Osteoblast (primary cell): ENCODE results near the gene EXOC4. TPM values are rescaled to one million over a fixed set of nuclear protein-coding genes. Genes with fewer than 3 reads are reported as not detected.

Experiments used
- DNase-seq: peaks from one replicate; pipeline ENCODE4 v3.0.0; 2011; ENCODE audit warnings: low spot score, mixed read lengths; ENCODE audit not compliant: insufficient read length; ENCODE audit errors: missing footprints
- H2AFZ ChIP-seq: 2 replicates; pipeline ENCODE4 v1.6.0; 2011; ENCODE audit warnings: mild to moderate bottlenecking, low read length
- H3K27ac ChIP-seq: 2 replicates; pipeline ENCODE4 v1.5.1; 2011; ENCODE audit warnings: mild to moderate bottlenecking, low read depth, low read length, moderate library complexity
- H3K27me3 ChIP-seq: 2 replicates; pipeline ENCODE4 v1.6.0; 2012; ENCODE audit warnings: mild to moderate bottlenecking, control low read depth, inconsistent platforms, low read length, moderate library complexity; ENCODE audit not compliant: insufficient read depth
- H3K36me3 ChIP-seq: 2 replicates; pipeline ENCODE4 v1.5.1; 2011; ENCODE audit warnings: mild to moderate bottlenecking, low read length, control low read depth, moderate library complexity; ENCODE audit not compliant: insufficient read depth
- H3K4me1 ChIP-seq: 2 replicates; pipeline ENCODE4 v1.5.1; 2011; ENCODE audit warnings: mild to moderate bottlenecking, low read length, control low read depth, moderate library complexity; ENCODE audit not compliant: insufficient read depth
- H3K4me2 ChIP-seq: 2 replicates; pipeline ENCODE4 v1.6.0; 2011; ENCODE audit warnings: mild to moderate bottlenecking, low read length; ENCODE audit not compliant: insufficient read depth
- H3K4me3 ChIP-seq: fragments of 200-600 bp; sonication (generic); 3 replicates; pipeline ENCODE4 v1.5.1; 2012; ENCODE audit warnings: mild to moderate bottlenecking, low read length, inconsistent platforms; ENCODE audit not compliant: insufficient read depth
- H3K79me2 ChIP-seq: 2 replicates; pipeline ENCODE4 v1.6.0; 2012; ENCODE audit warnings: mild to moderate bottlenecking, low read length, control low read depth, inconsistent platforms; ENCODE audit not compliant: insufficient read depth
- H3K9me3 ChIP-seq: 2 replicates; pipeline ENCODE4 v1.5.1; 2011; ENCODE audit warnings: low read depth, low read length, control low read depth
- H4K20me1 ChIP-seq: 2 replicates; pipeline ENCODE4 v1.6.0; 2012; ENCODE audit warnings: mild to moderate bottlenecking, low read length, control low read depth; ENCODE audit not compliant: insufficient read depth
- total RNA-seq: library from RNA; depleted of rRNA; stranded (reverse); fragments of >200 nt; gene quantifications from 2 replicates; pipeline ENCODE4 v1.2.3, GENCODE V29; 2012
- TF ChIP-seq, protein P1 (sequence below): IDR thresholded peaks from 2 replicates; pipeline ENCODE4 v1.5.1; 2011; ENCODE audit warnings: mild to moderate bottlenecking, low read depth, low read length, moderate library complexity; ENCODE audit errors: extremely low read depth

The EXOC4 gene
- total RNA-seq, 1 donor = 134 TPM

DNA sequence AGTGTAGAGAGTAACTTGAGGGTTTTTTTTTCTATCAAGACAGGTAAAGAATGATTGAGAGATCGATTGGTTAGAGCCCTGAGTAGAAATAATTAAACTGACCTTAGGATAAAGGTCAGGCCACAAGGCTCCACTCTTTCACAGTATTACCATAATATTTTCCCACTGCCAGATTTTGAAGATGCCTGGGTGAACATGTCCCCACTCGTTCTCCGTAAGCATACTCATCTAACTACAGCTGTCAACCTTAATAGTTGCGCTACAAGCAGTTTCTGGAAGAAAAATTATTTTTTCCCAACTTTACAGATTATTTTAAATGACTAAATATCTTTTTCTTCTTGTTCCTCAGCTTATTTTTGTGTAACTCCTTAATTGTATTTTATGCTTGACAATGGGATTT is 671.1 kb downstream of the EXOC4 start:
- Histone ChIP-seq H3K27ac (no peak overlapping the region), H3K79me2 (no peaks in the 10 kb centered on the region), H3K9me3 (peaks cover 2% of the 10 kb centered on the region), H3K4me3 (no peak overlapping the region), H3K27me3 (no peaks in the 10 kb centered on the region), H4K20me1 (no peaks in the 10 kb centered on the region), H3K4me1 (no peaks in the 10 kb centered on the region), H3K36me3 (peaks cover 3% of the 10 kb centered on the region), H3K4me2 (no peak overlapping the region), H2AFZ (no peak overlapping the region)
- DNase-seq = no peak
- TF ChIP-seq, protein P1, sequence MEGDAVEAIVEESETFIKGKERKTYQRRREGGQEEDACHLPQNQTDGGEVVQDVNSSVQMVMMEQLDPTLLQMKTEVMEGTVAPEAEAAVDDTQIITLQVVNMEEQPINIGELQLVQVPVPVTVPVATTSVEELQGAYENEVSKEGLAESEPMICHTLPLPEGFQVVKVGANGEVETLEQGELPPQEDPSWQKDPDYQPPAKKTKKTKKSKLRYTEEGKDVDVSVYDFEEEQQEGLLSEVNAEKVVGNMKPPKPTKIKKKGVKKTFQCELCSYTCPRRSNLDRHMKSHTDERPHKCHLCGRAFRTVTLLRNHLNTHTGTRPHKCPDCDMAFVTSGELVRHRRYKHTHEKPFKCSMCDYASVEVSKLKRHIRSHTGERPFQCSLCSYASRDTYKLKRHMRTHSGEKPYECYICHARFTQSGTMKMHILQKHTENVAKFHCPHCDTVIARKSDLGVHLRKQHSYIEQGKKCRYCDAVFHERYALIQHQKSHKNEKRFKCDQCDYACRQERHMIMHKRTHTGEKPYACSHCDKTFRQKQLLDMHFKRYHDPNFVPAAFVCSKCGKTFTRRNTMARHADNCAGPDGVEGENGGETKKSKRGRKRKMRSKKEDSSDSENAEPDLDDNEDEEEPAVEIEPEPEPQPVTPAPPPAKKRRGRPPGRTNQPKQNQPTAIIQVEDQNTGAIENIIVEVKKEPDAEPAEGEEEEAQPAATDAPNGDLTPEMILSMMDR = no peak

DNA sequence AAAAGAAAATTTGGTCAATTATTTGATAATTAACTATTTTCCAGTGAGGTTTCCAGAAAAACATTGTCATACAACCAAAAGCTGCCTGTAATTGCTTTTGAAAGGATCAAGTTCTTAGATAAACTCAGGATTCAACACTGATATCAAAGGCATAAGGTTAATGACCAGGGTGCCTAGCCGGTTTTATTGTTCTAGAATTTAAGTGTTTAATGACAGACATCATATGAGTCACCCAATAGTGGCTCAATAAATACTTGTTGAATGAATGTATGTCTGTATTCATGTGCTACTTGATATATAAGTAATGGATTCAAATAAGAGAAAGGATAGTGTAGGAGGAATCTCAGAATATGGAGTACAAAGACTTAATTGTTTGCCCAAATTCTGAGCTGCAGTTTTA is 678.2 kb downstream of the EXOC4 start:
- TF ChIP-seq, protein P1 = no peak
- Histone ChIP-seq H4K20me1 (no peaks in the 10 kb centered on the region), H3K27me3 (no peaks in the 10 kb centered on the region), H3K4me1 (no peaks in the 10 kb centered on the region), H2AFZ (no peak overlapping the region), H3K4me3 (no peak overlapping the region), H3K27ac (no peak overlapping the region), H3K36me3 (no peaks in the 10 kb centered on the region), H3K79me2 (no peaks in the 10 kb centered on the region), H3K4me2 (no peak overlapping the region), H3K9me3 (no peaks in the 10 kb centered on the region)
- no peak for DNase-seq

DNA sequence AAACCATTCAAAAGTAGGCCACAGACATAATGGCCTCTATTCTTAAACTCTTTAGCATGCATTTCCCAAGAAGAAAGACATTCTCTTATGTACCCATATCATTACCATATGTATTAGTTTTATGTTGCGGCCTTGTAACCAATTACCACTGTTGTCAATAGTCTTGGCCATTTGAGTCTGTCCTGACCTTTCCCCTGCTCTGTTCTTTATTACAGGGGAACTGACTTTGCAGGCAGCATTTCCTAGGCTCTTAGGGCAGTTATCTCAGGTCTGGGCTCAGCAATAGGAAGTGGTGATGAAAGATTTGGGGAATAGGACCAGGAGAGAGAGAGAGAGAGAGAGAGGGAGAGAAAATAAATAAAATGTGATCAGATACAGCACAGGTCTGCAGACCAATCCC is 679.7 kb downstream of the EXOC4 start:
- TF ChIP-seq, protein P1 = no peak
- no peak for DNase-seq

DNA sequence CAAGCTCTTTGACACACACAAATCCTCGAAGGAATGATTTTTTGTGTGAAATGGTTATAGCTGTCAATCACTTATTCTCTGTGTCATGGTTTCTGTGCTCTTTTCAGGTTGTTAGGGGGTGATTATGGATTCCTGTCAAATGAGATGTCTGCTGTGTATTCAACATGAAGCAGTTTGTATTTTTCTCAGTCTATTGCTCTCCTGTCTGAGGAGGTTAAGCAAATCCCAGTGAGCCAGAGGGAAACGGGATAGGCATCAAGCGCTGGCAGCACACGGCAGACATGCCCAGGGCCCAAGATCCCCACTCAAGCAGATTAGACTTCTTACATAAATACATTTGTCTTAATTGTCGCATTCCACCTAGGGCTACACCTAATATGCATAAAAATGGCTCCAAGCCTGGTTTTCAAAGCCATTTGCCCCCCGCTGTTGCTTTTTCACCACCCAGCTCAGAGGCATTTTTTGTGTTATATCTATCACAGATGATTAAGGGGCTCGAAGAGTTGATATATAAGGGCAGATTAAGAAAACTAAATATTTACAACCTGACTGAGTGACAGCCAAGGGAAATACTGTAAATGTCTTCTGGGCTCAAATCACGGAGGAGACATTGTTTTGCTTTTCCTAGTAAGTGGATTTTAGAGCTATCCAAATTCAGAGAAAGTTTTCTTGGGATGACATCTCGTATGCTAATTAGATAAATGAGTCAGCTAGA is 681.5 kb downstream of the EXOC4 start:
- H3K27me3 ChIP-seq = no peaks in the 10 kb centered on the region
- H3K27ac ChIP-seq = no peak overlapping the region
- H2AFZ ChIP-seq = no peak overlapping the region
- no peaks in the 10 kb centered on the region for H3K4me1 ChIP-seq
- H3K9me3 ChIP-seq = no peaks in the 10 kb centered on the region
- no peak for DNase-seq
- H3K36me3 ChIP-seq = no peaks in the 10 kb centered on the region
- H3K79me2 ChIP-seq = no peaks in the 10 kb centered on the region
- H3K4me3 ChIP-seq = no peak overlapping the region
- no peaks in the 10 kb centered on the region for H4K20me1 ChIP-seq
- no peak overlapping the region for H3K4me2 ChIP-seq
- TF ChIP-seq, protein P1 = no peak

More for the DNA sequence above, 679.7 kb downstream of the EXOC4 start:
- Histone ChIP-seq H2AFZ (no peak overlapping the region), H3K27ac (no peak overlapping the region), H3K9me3 (no peaks in the 10 kb centered on the region), H4K20me1 (no peaks in the 10 kb centered on the region), H3K27me3 (no peaks in the 10 kb centered on the region), H3K4me3 (no peak overlapping the region), H3K79me2 (no peaks in the 10 kb centered on the region), H3K36me3 (no peaks in the 10 kb centered on the region), H3K4me1 (no peaks in the 10 kb centered on the region), H3K4me2 (no peak overlapping the region)
